Measurements from ENCODE around the gene AMFR. TPM values are rescaled to one million over a fixed set of nuclear protein-coding genes. Genes with fewer than 3 reads are reported as not detected.

Gene AMFR
- total RNA-seq, 1 experiment from 2014 or later = 25.6 TPM

DNA sequence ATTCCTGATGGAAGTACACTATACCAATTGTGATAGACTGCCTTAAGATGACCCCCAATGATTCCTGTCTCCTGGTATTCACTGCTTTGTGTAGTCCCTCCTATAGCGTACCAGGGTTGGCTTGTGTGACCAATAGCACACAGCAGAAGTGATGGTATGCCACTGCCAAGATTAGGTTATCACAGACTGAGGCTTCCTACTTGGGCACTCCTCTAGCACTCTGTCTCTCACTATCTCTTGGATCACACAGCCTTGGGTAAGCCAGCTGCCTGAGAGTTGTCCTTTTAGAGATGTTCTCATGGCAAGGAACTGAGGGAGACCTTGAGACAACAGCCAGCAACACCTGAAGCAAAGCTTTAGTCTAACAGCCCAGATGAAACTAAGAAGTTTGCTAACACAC is 12.7 kb upstream of the AMFR start:
- no peak for DNase-seq
- H3K27ac Mint-ChIP-seq = no peak overlapping the region
- TF ChIP-seq, protein P1, sequence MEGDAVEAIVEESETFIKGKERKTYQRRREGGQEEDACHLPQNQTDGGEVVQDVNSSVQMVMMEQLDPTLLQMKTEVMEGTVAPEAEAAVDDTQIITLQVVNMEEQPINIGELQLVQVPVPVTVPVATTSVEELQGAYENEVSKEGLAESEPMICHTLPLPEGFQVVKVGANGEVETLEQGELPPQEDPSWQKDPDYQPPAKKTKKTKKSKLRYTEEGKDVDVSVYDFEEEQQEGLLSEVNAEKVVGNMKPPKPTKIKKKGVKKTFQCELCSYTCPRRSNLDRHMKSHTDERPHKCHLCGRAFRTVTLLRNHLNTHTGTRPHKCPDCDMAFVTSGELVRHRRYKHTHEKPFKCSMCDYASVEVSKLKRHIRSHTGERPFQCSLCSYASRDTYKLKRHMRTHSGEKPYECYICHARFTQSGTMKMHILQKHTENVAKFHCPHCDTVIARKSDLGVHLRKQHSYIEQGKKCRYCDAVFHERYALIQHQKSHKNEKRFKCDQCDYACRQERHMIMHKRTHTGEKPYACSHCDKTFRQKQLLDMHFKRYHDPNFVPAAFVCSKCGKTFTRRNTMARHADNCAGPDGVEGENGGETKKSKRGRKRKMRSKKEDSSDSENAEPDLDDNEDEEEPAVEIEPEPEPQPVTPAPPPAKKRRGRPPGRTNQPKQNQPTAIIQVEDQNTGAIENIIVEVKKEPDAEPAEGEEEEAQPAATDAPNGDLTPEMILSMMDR (conservative IDR thresholded peaks at IDR 0.05) = no peak
- H4K91ac ChIP-seq (ENCODE audit: insufficient read length, low read depth, low read length) = no peak overlapping the region
- no peaks in the 10 kb centered on the region for H3K9me3 Mint-ChIP-seq
- no peaks in the 10 kb centered on the region for H3K27me3 Mint-ChIP-seq (ENCODE audit: low read depth)
- no peak overlapping the region for H2BK12ac ChIP-seq (ENCODE audit: insufficient read length, low read depth, low read length)
- H3K23me2 ChIP-seq (ENCODE audit: insufficient read length, low read depth, low read length, poor library complexity, severe bottlenecking) = no peaks in the 10 kb centered on the region
- no peak overlapping the region for H3T11ph ChIP-seq (ENCODE audit: low read length)
- no peak overlapping the region for H2BK5ac ChIP-seq (ENCODE audit: insufficient read length, low read length)
- no peak overlapping the region for H2AK5ac ChIP-seq (ENCODE audit: insufficient read length, low read length)
- H3K4me3 Mint-ChIP-seq = no peak overlapping the region
- H3K4me1 Mint-ChIP-seq = no peaks in the 10 kb centered on the region
- H4K5ac ChIP-seq (ENCODE audit: insufficient read length, low read depth, low read length) = no peak overlapping the region
- peaks cover 23 to 74% (median 74%) of the 10 kb centered on the region in 3 experiments for H3K36me3 Mint-ChIP-seq (ENCODE audit: insufficient read depth in 1 of 3, low read depth in 3 of 3)
- no peak overlapping the region for H2BK15ac ChIP-seq (ENCODE audit: low read depth, low read length)
- no peaks in the 10 kb centered on the region for H3K79me2 ChIP-seq (ENCODE audit: insufficient read depth, low read length)
- H3K27me3 ChIP-seq (ENCODE audit: insufficient read depth, low read length) = no peaks in the 10 kb centered on the region
- no peak overlapping the region for H3K23ac ChIP-seq (ENCODE audit: insufficient read length, low read depth, low read length)
- H3K9me3 ChIP-seq (ENCODE audit: control insufficient read depth, low read depth, low read length) = no peaks in the 10 kb centered on the region
- H3K79me1 ChIP-seq (ENCODE audit: insufficient read depth, low read depth, low read length, poor library complexity, severe bottlenecking) = no peaks in the 10 kb centered on the region
- no peak overlapping the region for H3K9ac ChIP-seq (ENCODE audit: extremely low read depth, insufficient read length, low read length)
- no peaks in the 10 kb centered on the region for H3K4me1 ChIP-seq (ENCODE audit: insufficient read depth, low read length)
- H3K56ac ChIP-seq (ENCODE audit: insufficient read length, low read depth, low read length) = no peak overlapping the region
- WGBS (ENCODE audit: extremely low coverage, insufficient read length, low lambda C conversion rate) = no CpG with 5 or more reads among the region's 1 CpG
- H3K4ac ChIP-seq (ENCODE audit: low read depth, low read length) = no peak overlapping the region
- no peak overlapping the region for H2BK20ac ChIP-seq (ENCODE audit: low read depth, low read length, poor library complexity, severe bottlenecking)
- no peaks in the 10 kb centered on the region for H4K20me1 ChIP-seq (ENCODE audit: control insufficient read depth, insufficient read depth, insufficient read length)
- H3K27ac ChIP-seq (ENCODE audit: insufficient read length, low read depth, low read length) = no peak overlapping the region
- H4K8ac ChIP-seq (replicated peaks; ENCODE audit: insufficient read length, low read depth, low read length) = no peak overlapping the region
- no peak overlapping the region for H3K18ac ChIP-seq (ENCODE audit: insufficient read length, low read depth, low read length)
- no peak overlapping the region for H2AFZ ChIP-seq (ENCODE audit: low read length)
- no peak overlapping the region for H3K14ac ChIP-seq (ENCODE audit: insufficient read depth, low read length)
- no peak overlapping the region for H3K4me2 ChIP-seq (ENCODE audit: insufficient read depth, insufficient read length, low read length)
- H2BK120ac ChIP-seq (ENCODE audit: low read depth, low read length, poor library complexity, severe bottlenecking) = no peak overlapping the region
